22Rv1 (cell line): ENCODE measurements around the gene TNRC6B.

ENCODE experiments used
- H3K27ac ChIP-seq: fragments of 450-650 bp; 2 replicates; pipeline ENCODE4 v1.5.1; 2017
- ZFX ChIP-seq: fragments of 450-650 bp; IDR thresholded peaks from 2 replicates; pipeline ENCODE4 v1.6.1; 2017; ENCODE audit warnings: antibody characterized with exemption, borderline replicate concordance
- TF ChIP-seq, protein P1 (sequence below): fragments of 450-650 bp; IDR thresholded peaks from 2 replicates; pipeline ENCODE4 v1.5.1; 2017; ENCODE audit warnings: mild to moderate bottlenecking

The TNRC6B gene

DNA sequence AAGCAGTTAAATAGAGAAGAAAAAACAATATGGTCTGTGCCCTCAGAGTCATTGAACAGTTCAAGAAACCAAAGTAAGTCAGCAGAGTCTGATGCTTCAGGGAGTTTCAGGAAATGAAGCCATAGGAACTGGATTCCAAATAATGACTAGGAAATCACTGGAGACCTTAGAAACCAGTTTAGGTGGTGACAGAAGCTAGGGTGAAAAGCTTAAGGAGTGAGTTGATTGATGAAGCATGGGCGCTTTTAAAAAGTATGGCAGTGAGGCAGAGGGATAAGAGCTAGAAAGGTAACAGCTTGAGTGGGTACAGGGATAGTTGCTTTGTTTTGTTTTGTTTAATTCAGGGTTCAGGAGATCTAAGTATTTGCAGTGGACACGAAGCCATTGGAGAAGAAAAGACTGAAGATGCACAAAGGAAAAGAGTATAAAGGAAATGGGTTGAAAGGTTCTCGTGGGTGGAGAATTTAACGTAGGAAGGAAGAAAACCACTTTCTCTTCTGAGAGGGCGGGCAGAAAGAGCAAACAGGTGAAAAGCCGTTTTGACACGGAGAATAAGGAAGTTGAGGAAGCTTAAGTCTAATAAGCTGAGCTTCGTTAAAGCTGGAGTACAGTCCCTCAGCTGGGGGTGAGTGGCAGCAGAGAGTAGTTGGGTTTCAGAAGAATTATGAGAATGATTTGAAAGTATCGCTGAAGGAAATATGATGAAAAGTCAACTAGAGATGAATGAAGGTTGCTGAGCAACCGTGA is 207.5 kb downstream of the TNRC6B start:
- TF ChIP-seq, protein P1, sequence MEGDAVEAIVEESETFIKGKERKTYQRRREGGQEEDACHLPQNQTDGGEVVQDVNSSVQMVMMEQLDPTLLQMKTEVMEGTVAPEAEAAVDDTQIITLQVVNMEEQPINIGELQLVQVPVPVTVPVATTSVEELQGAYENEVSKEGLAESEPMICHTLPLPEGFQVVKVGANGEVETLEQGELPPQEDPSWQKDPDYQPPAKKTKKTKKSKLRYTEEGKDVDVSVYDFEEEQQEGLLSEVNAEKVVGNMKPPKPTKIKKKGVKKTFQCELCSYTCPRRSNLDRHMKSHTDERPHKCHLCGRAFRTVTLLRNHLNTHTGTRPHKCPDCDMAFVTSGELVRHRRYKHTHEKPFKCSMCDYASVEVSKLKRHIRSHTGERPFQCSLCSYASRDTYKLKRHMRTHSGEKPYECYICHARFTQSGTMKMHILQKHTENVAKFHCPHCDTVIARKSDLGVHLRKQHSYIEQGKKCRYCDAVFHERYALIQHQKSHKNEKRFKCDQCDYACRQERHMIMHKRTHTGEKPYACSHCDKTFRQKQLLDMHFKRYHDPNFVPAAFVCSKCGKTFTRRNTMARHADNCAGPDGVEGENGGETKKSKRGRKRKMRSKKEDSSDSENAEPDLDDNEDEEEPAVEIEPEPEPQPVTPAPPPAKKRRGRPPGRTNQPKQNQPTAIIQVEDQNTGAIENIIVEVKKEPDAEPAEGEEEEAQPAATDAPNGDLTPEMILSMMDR, result no peak
- no peak for TF ChIP-seq ZFX
- no peak overlapping the region for H3K27ac ChIP-seq
